OCI-LY7 (cell line): ENCODE measurements around the gene KCNK4. TPM values are rescaled to one million over a fixed set of nuclear protein-coding genes. Genes with fewer than 3 reads are reported as not detected.

Source experiments
- BruUV-seq: library from RNA; stranded (reverse); fragments of 400-500 nt; replicated peaks from 2 replicates; lab custom pipeline; 2021; lab: Mats Ljungman, UMichigan
- CTCF ChIA-PET: fragments of 300-600 bp; sonication (Branson Sonifier 250); formaldehyde crosslinking; loops from one replicate; lab custom pipeline; 2022; ENCODE audit warnings: antibody characterized with exemption; ENCODE audit not compliant: unreplicated experiment; lab: Charles Lee
- POLR2A ChIA-PET: fragments of 300-600 bp; sonication (Branson Sonifier 250); formaldehyde crosslinking; loops from one replicate; lab custom pipeline; 2022; ENCODE audit warnings: antibody characterized with exemption; lab: Charles Lee
- DNase-seq: peaks from one replicate; pipeline ENCODE4 v3.0.0-alpha.2; 2015; ENCODE audit warnings: low spot score
- H2AFZ ChIP-seq: fragments of 200-600 bp; sonication (generic), shearing (Covaris generic); 2 replicates; pipeline ENCODE4 v1.6.1; 2014; ENCODE audit warnings: mild to moderate bottlenecking, antibody characterized with exemption, low read length, moderate library complexity
- H3K27ac ChIP-seq: fragments of 200-600 bp; sonication (generic); 2 replicates; pipeline ENCODE4 v1.5.1; 2014; ENCODE audit warnings: mixed run types, low read depth, mild to moderate bottlenecking, moderate library complexity, low read length, inconsistent platforms; ENCODE audit not compliant: poor library complexity, severe bottlenecking
- H3K36me3 ChIP-seq: fragments of 200-600 bp; sonication (generic); 2 replicates; pipeline ENCODE4 v1.6.1; 2014; ENCODE audit warnings: mild to moderate bottlenecking, antibody characterized with exemption, low read length, moderate library complexity, mixed read lengths; ENCODE audit not compliant: insufficient read depth
- H3K4me1 ChIP-seq: fragments of 200-600 bp; sonication (generic); 2 replicates; pipeline ENCODE4 v1.5.1; 2014; ENCODE audit warnings: mild to moderate bottlenecking, low read length; ENCODE audit not compliant: insufficient read depth, poor library complexity, severe bottlenecking
- H3K4me2 ChIP-seq: fragments of 200-600 bp; sonication (generic); 2 replicates; pipeline ENCODE4 v1.6.1; 2014; ENCODE audit warnings: mild to moderate bottlenecking, low read length
- H3K4me3 ChIP-seq: fragments of 200-600 bp; sonication (generic); 2 replicates; pipeline ENCODE4 v1.5.1; 2014; ENCODE audit warnings: mild to moderate bottlenecking, low read depth, low read length; ENCODE audit not compliant: poor library complexity, severe bottlenecking
- H3K79me2 ChIP-seq: fragments of 200-600 bp; sonication (generic); 2 replicates; pipeline ENCODE4 v1.6.1; 2016; ENCODE audit warnings: low read depth, mild to moderate bottlenecking, low read length, moderate library complexity, mixed read lengths; ENCODE audit not compliant: insufficient read depth
- H3K9me2 ChIP-seq: fragments of 200-600 bp; sonication (generic); 2 replicates; pipeline ENCODE4 v1.6.1; 2016; ENCODE audit warnings: mild to moderate bottlenecking, low read length, mixed read lengths; ENCODE audit not compliant: insufficient read depth
- H3K9me3 ChIP-seq: fragments of 200-600 bp; sonication (generic); 2 replicates; pipeline ENCODE4 v1.6.1; 2014; ENCODE audit warnings: mild to moderate bottlenecking, mixed run types, low read length, mixed read lengths
- H4K20me1 ChIP-seq: fragments of 200-600 bp; sonication (generic); 2 replicates; pipeline ENCODE4 v1.6.1; 2014; ENCODE audit warnings: mild to moderate bottlenecking, antibody characterized with exemption, low read length, moderate library complexity, mixed read lengths; ENCODE audit not compliant: insufficient read depth
- EZH2phosphoT487 ChIP-seq: fragments of 200-600 bp; sonication (generic); IDR thresholded peaks from 2 replicates; pipeline ENCODE4 v1.6.1; 2018; ENCODE audit warnings: low read depth, borderline replicate concordance, mild to moderate bottlenecking, mixed run types, antibody characterized with exemption, low read length, moderate library complexity, mixed read lengths
- intact Hi-C: fragments of 100-400 bp; cut with micrococcal nuclease; formaldehyde crosslinking; loops from one replicate; pipeline ENCODE4 v1.10.0; 2022; ENCODE audit not compliant: unreplicated experiment
- total RNA-seq, 2 experiments: library from RNA; depleted of rRNA in 1 of 2; stranded (reverse); fragments of >200 nt in 1 of 2; shearing (Covaris generic) in 1 of 2; gene quantifications; 2 replicates each; pipeline ENCODE4 v1.2.3, GENCODE V29; 2014 to 2022
- TF ChIP-seq, protein P1 (sequence below): fragments of 200-600 bp; sonication (generic); conservative IDR thresholded peaks from 2 replicates; pipeline ENCODE4 v1.5.1; 2014; ENCODE audit warnings: mild to moderate bottlenecking, antibody characterized with exemption, low read length, moderate library complexity, mixed read lengths

KCNK4 gene
- total RNA-seq, 2 experiments from 2014 or later: 0.80 to 0.95 TPM

DNA sequence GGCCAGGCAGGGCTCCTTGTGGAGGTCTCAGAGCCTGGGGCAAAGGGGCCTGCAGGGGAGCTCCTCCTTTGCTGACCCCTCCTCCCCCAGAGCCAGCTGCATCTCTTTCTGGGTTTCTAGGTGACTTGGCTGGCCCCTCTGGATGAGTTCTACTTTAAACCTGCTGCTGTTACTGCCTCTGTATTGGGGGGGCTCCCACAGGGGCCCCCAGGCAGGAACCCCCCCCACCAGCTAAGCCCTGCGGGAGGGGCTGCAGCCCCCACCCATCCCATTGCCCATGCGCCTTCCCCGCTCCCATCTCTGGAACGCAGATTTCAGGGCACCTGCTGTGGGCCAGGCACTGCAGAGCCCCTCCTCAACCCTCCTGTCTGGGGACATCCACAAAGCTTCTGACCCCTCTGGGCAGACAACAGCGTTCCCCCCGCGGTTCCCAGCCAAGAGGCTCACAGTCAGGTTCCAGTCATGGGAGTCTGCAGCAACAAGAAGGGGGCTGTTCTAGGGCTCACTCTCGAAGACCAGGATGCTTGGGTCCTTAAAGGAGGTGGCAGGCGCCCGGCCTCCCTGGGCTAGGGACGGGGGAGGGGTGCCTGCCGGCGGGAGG, 40.6 kb upstream of the KCNK4 start:
- intact Hi-C loops: loop anchor here (1.0 kb wide), 1 partner anchor 19 kb away; no protein-coding TSS in a partner anchor
- CTCF ChIA-PET: interaction anchor here (0.5 to 1.4 kb wide), 2 partner anchors 46 to 494 kb away, joined by 3 read pairs; no protein-coding TSS in a partner anchor

DNA sequence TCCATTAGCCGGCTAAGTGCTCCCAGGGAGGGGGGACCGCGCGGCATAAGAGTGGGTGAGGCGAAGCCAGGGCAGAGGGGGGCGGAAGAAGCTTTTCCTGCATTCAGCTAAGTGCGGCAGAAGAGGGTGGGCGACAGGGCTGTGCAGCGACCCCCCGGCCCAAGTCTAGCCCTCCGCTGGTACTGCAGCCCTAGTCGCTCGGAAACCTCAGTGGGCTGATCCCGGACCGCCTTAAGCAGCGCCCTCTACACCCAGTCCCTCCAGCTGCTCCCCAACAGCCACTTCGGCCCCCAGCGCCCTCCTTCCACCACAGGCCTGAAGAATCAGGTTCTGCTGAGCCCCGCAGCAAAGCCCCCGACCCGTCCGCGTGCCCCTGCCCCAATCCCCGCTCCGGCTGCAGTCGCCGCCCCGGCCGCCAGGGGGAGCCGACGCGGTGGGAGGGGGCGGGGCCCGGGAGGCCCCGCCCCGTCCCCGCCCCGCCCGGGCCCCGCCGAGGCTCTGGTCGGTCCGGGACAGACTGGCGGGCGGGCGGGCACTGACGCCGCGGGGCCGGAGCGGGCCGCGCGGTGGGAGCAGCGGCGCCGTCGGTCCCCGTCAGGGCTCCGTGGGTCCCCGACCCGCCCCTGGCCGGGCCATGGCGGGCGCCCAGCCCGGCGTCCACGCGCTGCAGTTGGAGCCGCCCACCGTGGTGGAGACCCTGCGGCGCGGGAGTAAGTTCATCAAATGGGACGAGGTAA, 39.9 kb upstream of the KCNK4 start, which contains the start of gene PLCB3:
PLCB3 (plus strand) TSS at position 515 of the 737 bp plus-strand sequence; CDS start at position 635, 120 bp downstream.
- peak; percentile 70 for DNase-seq
- ChIA-PET CTCF (interaction anchor here (1.4 kb wide), 1 partner anchor 46 kb away, joined by 3 read pairs; no protein-coding TSS in a partner anchor), POLR2A (no interaction called here)
- peak within 1 kb of the TSS; percentile 63; the same call in 1 of the 2 replicates for H2AFZ ChIP-seq
- TF ChIP-seq EZH2phosphoT487: no peak
- TF ChIP-seq, protein P1, sequence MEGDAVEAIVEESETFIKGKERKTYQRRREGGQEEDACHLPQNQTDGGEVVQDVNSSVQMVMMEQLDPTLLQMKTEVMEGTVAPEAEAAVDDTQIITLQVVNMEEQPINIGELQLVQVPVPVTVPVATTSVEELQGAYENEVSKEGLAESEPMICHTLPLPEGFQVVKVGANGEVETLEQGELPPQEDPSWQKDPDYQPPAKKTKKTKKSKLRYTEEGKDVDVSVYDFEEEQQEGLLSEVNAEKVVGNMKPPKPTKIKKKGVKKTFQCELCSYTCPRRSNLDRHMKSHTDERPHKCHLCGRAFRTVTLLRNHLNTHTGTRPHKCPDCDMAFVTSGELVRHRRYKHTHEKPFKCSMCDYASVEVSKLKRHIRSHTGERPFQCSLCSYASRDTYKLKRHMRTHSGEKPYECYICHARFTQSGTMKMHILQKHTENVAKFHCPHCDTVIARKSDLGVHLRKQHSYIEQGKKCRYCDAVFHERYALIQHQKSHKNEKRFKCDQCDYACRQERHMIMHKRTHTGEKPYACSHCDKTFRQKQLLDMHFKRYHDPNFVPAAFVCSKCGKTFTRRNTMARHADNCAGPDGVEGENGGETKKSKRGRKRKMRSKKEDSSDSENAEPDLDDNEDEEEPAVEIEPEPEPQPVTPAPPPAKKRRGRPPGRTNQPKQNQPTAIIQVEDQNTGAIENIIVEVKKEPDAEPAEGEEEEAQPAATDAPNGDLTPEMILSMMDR: peak; percentile 80
- H3K4me2 ChIP-seq: peak within 1 kb of the TSS; percentile 98
- BruUV-seq: no TSS peak
- no peaks in the 10 kb centered on the region for H3K9me2 ChIP-seq
- peaks cover 55% of the 10 kb centered on the region for H3K4me1 ChIP-seq
- H3K36me3 ChIP-seq: no peaks in the 10 kb centered on the region
- no peaks in the 10 kb centered on the region for H4K20me1 ChIP-seq
- H3K79me2 ChIP-seq: peaks cover 1% of the 10 kb centered on the region; the same call in 1 of the 2 replicates
- no peaks in the 10 kb centered on the region for H3K9me3 ChIP-seq
- intact Hi-C loops: loop anchor here (1.0 kb wide), 1 partner anchor 18 kb away; no protein-coding TSS in a partner anchor
- no peak within 1 kb of the TSS for H3K27ac ChIP-seq
- H3K4me3 ChIP-seq: peak within 1 kb of the TSS; percentile 76

More for the DNA sequence above, 40.6 kb upstream of the KCNK4 start:
- Histone ChIP-seq H3K9me3 (no peaks in the 10 kb centered on the region), H3K4me3 (peak overlapping the region; percentile 76), H3K9me2 (no peaks in the 10 kb centered on the region), H3K4me2 (peak overlapping the region; percentile 98), H2AFZ (peak overlapping the region; percentile 63; the same call in 1 of the 2 replicates), H3K36me3 (no peaks in the 10 kb centered on the region), H4K20me1 (no peaks in the 10 kb centered on the region), H3K4me1 (peaks cover 55% of the 10 kb centered on the region), H3K79me2 (peaks cover 8% of the 10 kb centered on the region), H3K27ac (no peak overlapping the region)
- POLR2A ChIA-PET: interaction anchor here (0.7 kb wide), 1 partner anchor 67 kb away, joined by 3 read pairs; the partner anchor contains the start of gene PRDX5
- no peak for DNase-seq
- no TSS peak for BruUV-seq
- TF ChIP-seq, protein P1: no peak
- TF ChIP-seq EZH2phosphoT487: no peak
